DND-41 (cell line): ENCODE results near the gene FPR3.

Experiments used
- CTCF ChIP-seq: IDR thresholded peaks from 2 replicates; pipeline ENCODE4 v1.5.1; 2012; ENCODE audit warnings: borderline replicate concordance, low read length, moderate library complexity, mild to moderate bottlenecking; ENCODE audit not compliant: poor library complexity, severe bottlenecking; ENCODE audit errors: extremely low read depth
- EZH2 ChIP-seq: IDR thresholded peaks from 3 replicates; pipeline ENCODE4 v1.6.1; 2012; ENCODE audit warnings: borderline replicate concordance, low read depth, mild to moderate bottlenecking, moderate library complexity, low read length, inconsistent platforms; ENCODE audit not compliant: severe bottlenecking

GRCh38 chr19:51760697-51761356 lies 34.1 kb upstream of the FPR3 start, which contains the start of gene FPR2:
- TF ChIP-seq CTCF (no peak), EZH2 (no peak)
